ENCODE data around the gene TXNDC5. TPM values are rescaled to one million over a fixed set of nuclear protein-coding genes. Genes with fewer than 3 reads are reported as not detected.
"Not testable (repeated sequence)": the region's sequence is repeated elsewhere in the genome, so short reads cannot be mapped to it uniquely, and the experiment has no call there.

Gene TXNDC5
- total RNA-seq, 1 donor from 2014 or later: 71.6 TPM

DNA sequence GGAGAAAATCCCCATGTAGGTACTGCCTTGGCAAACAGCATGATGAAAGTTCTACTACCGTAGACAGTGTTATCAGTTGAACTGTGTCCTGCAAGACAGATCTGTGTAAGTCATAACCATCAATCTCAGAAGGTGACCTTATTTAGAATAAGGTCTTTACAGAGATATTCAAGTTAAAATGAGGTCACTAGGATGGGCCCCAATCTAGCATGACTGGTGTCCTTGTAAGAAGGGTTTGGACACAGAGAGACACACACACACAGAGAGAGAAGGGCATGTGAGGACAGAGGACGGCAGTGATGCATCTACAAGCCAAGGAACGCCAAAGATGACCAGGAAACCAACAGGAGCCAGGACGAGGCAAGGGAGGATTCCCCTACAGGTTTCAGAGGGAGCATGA lies 8.8 kb downstream of the TXNDC5 start:
- no peak for DNase-seq (ENCODE audit: low spot score, unreplicated experiment)
- Mint-ChIP-seq H3K4me3 (ENCODE audit: low read depth) (no peak overlapping the region), H3K36me3 (ENCODE audit: insufficient read depth) (peaks cover 52% of the 10 kb centered on the region), H3K27me3 (peaks cover 55% of the 10 kb centered on the region), H3K9me3 (ENCODE audit: low read depth) (no peaks in the 10 kb centered on the region), H3K27ac (no peak overlapping the region), H3K4me1 (ENCODE audit: low read depth) (peaks cover 18% of the 10 kb centered on the region)
- no peak for TF ChIP-seq CTCF (IDR thresholded peaks at IDR 0.05; ENCODE audit: unreplicated experiment)

GRCh38 chr6:7901056-7901455 lies 9.5 kb downstream of the TXNDC5 start:
- Mint-ChIP-seq H3K4me3 (ENCODE audit: low read depth) (no peak overlapping the region), H3K27me3 (peaks cover 55% of the 10 kb centered on the region), H3K4me1 (ENCODE audit: low read depth) (peaks cover 18% of the 10 kb centered on the region), H3K27ac (no peak overlapping the region), H3K36me3 (ENCODE audit: insufficient read depth) (peaks cover 56% of the 10 kb centered on the region), H3K9me3 (ENCODE audit: low read depth) (no peaks in the 10 kb centered on the region)
- TF ChIP-seq CTCF (IDR thresholded peaks at IDR 0.05; ENCODE audit: unreplicated experiment): no peak
- no peak for DNase-seq (ENCODE audit: low spot score, unreplicated experiment)

- Mint-ChIP-seq H3K27me3 (peaks cover 57% of the 10 kb centered on the region), H3K4me1 (ENCODE audit: low read depth) (peaks cover 18% of the 10 kb centered on the region), H3K36me3 (ENCODE audit: insufficient read depth) (peaks cover 60% of the 10 kb centered on the region), H3K9me3 (ENCODE audit: low read depth) (no peaks in the 10 kb centered on the region), H3K27ac (no peak overlapping the region), H3K4me3 (ENCODE audit: low read depth) (no peak overlapping the region)
- DNase-seq (ENCODE audit: low spot score, unreplicated experiment): no peak
- no peak for TF ChIP-seq CTCF (IDR thresholded peaks at IDR 0.05; ENCODE audit: unreplicated experiment)
Measured at GRCh38 chr6:7900621-7901020, 10.0 kb downstream of the TXNDC5 start.

DNA sequence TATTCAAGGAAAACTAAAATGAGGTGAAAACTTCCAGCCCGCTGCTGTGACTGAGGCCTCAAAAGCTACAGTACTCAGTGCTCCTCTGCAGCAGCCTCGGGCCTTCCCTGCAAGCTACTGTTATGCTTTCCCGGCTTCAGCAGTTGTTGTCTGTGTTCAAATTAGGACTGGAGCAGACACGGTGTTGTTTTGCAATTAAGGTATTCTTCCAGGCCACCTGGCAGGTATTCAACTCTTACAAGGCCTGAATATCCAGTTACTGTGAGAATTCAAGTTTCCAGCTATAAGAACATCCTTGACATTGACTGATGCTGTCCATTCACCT lies 10.7 kb downstream of the TXNDC5 start:
- Mint-ChIP-seq H3K36me3 (ENCODE audit: insufficient read depth) (peaks cover 60% of the 10 kb centered on the region), H3K27me3 (peaks cover 49% of the 10 kb centered on the region), H3K9me3 (ENCODE audit: low read depth) (no peaks in the 10 kb centered on the region), H3K4me3 (ENCODE audit: low read depth) (no peak overlapping the region), H3K27ac (no peak overlapping the region), H3K4me1 (ENCODE audit: low read depth) (peaks cover 18% of the 10 kb centered on the region)
- DNase-seq (ENCODE audit: low spot score, unreplicated experiment): no peak
- no peak for TF ChIP-seq CTCF (IDR thresholded peaks at IDR 0.05; ENCODE audit: unreplicated experiment)

- peak; percentile 35 for TF ChIP-seq CTCF (IDR thresholded peaks at IDR 0.05; ENCODE audit: unreplicated experiment)
- peak overlapping the region; percentile 40 for H3K4me3 Mint-ChIP-seq (ENCODE audit: low read depth)
- no peaks in the 10 kb centered on the region for H3K9me3 Mint-ChIP-seq (ENCODE audit: low read depth)
- peaks cover 43% of the 10 kb centered on the region for H3K27me3 Mint-ChIP-seq
- DNase-seq (ENCODE audit: low spot score, unreplicated experiment): no peak
- H3K27ac Mint-ChIP-seq: peak overlapping the region; percentile 83
- peaks cover 56% of the 10 kb centered on the region for H3K36me3 Mint-ChIP-seq (ENCODE audit: insufficient read depth)
- H3K4me1 Mint-ChIP-seq (ENCODE audit: low read depth): peaks cover 18% of the 10 kb centered on the region
Measured at GRCh38 chr6:7899101-7899888, 11.3 kb downstream of the TXNDC5 start.

DNA sequence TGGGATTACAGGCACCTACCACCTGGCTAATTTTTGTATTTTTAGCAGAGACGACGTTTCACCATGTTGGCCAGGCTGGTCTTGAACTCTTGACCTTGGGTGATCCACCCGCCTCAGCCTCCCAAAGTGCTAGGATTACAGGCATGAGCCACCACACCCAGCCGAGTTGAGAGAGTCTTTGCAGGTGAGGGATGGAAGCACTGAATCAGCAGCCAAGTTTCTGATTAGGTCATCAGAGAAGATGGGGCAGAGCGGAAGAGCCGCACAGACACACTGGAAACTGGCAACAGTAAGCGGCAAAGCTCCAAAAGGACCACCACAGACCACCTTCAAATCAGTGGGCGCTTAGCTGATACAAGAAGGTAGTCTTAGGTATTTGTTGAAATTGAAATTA lies 12.4 kb downstream of the TXNDC5 start:
- not testable (repeated sequence) for DNase-seq (ENCODE audit: low spot score, unreplicated experiment); H3K9me3 Mint-ChIP-seq (ENCODE audit: low read depth); H3K27ac Mint-ChIP-seq; H3K4me3 Mint-ChIP-seq (ENCODE audit: low read depth)
- peaks cover 18% of the 10 kb centered on the region for H3K4me1 Mint-ChIP-seq (ENCODE audit: low read depth)
- H3K27me3 Mint-ChIP-seq: peaks cover 37% of the 10 kb centered on the region
- peaks cover 57% of the 10 kb centered on the region for H3K36me3 Mint-ChIP-seq (ENCODE audit: insufficient read depth)
